ENCODE results near the gene MIDN. TPM values are rescaled to one million over a fixed set of nuclear protein-coding genes. Genes with fewer than 3 reads are reported as not detected.

Gene MIDN
- total and polyA plus RNA-seq, 10 of the 15 experiments (the other 5 are each of a cell fraction or from before 2014, with no cell fraction given) = 0.38 to 51.5 (median 7.2) TPM

DNA sequence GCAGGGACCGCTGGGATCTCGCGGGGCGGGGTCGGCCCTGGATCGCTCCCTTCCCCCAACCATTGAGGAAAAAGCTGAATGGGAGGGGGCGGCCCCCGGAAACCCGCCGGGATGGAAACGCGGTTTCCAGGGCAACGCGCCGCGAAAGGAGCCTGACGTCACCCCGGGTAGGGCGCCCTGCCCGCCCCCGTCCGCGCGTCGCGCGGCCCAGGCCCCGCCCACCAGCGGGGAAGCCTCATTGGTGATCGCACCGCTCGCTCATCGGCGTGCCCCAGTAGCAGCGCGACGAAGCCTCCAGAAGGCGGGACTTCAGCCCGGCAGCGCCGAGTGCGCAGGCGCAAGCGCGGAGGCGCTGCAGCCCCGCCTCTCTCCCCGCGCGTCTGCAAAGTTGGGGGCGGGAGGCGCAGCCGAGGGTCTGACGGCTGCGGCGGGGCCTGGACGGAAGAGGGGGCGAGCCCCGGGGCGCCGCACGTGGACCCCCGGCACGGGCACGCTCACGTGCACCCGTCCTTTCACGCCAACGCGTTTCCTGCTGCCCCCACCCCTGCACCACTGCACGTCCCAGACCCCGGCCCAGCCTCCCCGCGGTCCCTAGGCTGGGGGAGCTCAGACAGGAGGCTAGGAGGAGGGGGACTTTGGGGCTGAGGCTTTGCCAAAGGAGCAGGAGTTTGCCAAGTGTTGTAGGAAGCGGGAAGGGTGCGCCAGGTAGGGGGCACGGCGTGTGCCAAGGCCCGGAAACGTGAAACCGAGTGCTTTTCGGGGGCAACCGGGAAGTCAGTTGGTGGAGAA is 12.6 kb downstream of the MIDN start (continued):
- TF ChIP-seq, protein P1, sequence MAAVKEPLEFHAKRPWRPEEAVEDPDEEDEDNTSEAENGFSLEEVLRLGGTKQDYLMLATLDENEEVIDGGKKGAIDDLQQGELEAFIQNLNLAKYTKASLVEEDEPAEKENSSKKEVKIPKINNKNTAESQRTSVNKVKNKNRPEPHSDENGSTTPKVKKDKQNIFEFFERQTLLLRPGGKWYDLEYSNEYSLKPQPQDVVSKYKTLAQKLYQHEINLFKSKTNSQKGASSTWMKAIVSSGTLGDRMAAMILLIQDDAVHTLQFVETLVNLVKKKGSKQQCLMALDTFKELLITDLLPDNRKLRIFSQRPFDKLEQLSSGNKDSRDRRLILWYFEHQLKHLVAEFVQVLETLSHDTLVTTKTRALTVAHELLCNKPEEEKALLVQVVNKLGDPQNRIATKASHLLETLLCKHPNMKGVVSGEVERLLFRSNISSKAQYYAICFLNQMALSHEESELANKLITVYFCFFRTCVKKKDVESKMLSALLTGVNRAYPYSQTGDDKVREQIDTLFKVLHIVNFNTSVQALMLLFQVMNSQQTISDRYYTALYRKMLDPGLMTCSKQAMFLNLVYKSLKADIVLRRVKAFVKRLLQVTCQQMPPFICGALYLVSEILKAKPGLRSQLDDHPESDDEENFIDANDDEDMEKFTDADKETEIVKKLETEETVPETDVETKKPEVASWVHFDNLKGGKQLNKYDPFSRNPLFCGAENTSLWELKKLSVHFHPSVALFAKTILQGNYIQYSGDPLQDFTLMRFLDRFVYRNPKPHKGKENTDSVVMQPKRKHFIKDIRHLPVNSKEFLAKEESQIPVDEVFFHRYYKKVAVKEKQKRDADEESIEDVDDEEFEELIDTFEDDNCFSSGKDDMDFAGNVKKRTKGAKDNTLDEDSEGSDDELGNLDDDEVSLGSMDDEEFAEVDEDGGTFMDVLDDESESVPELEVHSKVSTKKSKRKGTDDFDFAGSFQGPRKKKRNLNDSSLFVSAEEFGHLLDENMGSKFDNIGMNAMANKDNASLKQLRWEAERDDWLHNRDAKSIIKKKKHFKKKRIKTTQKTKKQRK (IDR thresholded peaks at IDR 0.05; ENCODE audit: low read depth, low read length) = no peak
- TF ChIP-seq, protein P2, sequence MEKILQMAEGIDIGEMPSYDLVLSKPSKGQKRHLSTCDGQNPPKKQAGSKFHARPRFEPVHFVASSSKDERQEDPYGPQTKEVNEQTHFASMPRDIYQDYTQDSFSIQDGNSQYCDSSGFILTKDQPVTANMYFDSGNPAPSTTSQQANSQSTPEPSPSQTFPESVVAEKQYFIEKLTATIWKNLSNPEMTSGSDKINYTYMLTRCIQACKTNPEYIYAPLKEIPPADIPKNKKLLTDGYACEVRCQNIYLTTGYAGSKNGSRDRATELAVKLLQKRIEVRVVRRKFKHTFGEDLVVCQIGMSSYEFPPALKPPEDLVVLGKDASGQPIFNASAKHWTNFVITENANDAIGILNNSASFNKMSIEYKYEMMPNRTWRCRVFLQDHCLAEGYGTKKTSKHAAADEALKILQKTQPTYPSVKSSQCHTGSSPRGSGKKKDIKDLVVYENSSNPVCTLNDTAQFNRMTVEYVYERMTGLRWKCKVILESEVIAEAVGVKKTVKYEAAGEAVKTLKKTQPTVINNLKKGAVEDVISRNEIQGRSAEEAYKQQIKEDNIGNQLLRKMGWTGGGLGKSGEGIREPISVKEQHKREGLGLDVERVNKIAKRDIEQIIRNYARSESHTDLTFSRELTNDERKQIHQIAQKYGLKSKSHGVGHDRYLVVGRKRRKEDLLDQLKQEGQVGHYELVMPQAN (conservative IDR thresholded peaks at IDR 0.05) = peak; percentile 62; the same call in 1 of the 2 replicates
- no peak; the same call in 1 of the 2 replicates for TF ChIP-seq ZNF207 (IDR thresholded peaks at IDR 0.05; ENCODE audit: borderline replicate concordance)
- TF ChIP-seq EP300 (IDR thresholded peaks at IDR 0.05; ENCODE audit: borderline replicate concordance in 1 of 2, control insufficient read depth in 1 of 2, low read depth in 2 of 2, low read length in 2 of 2) = 0 out of 4 replicates have a peak, but pooled peaks of 1 of the 2 experiments have one; percentile 19
- peak; percentile 97 to 100 for TF ChIP-seq BHLHE40 (IDR thresholded peaks at IDR 0.05; ENCODE audit: borderline replicate concordance in 1 of 2, low read depth in 2 of 2, low read length in 1 of 2)
- no peak for TF ChIP-seq ZSCAN29 (IDR thresholded peaks at IDR 0.05)
- no peak for TF ChIP-seq SPI1 (IDR thresholded peaks at IDR 0.05; ENCODE audit: borderline replicate concordance, insufficient read depth, low read depth, low read length)
- no peak for TF ChIP-seq PAX5 (IDR thresholded peaks at IDR 0.05; ENCODE audit: borderline replicate concordance, low read depth, low read length)
- TF ChIP-seq, protein P3, sequence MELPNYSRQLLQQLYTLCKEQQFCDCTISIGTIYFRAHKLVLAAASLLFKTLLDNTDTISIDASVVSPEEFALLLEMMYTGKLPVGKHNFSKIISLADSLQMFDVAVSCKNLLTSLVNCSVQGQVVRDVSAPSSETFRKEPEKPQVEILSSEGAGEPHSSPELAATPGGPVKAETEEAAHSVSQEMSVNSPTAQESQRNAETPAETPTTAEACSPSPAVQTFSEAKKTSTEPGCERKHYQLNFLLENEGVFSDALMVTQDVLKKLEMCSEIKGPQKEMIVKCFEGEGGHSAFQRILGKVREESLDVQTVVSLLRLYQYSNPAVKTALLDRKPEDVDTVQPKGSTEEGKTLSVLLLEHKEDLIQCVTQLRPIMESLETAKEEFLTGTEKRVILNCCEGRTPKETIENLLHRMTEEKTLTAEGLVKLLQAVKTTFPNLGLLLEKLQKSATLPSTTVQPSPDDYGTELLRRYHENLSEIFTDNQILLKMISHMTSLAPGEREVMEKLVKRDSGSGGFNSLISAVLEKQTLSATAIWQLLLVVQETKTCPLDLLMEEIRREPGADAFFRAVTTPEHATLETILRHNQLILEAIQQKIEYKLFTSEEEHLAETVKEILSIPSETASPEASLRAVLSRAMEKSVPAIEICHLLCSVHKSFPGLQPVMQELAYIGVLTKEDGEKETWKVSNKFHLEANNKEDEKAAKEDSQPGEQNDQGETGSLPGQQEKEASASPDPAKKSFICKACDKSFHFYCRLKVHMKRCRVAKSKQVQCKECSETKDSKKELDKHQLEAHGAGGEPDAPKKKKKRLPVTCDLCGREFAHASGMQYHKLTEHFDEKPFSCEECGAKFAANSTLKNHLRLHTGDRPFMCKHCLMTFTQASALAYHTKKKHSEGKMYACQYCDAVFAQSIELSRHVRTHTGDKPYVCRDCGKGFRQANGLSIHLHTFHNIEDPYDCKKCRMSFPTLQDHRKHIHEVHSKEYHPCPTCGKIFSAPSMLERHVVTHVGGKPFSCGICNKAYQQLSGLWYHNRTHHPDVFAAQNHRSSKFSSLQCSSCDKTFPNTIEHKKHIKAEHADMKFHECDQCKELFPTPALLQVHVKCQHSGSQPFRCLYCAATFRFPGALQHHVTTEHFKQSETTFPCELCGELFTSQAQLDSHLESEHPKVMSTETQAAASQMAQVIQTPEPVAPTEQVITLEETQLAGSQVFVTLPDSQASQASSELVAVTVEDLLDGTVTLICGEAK (IDR thresholded peaks at IDR 0.05; ENCODE audit: borderline replicate concordance) = no peak; the same call in 1 of the 2 replicates
- TF ChIP-seq, protein P4, sequence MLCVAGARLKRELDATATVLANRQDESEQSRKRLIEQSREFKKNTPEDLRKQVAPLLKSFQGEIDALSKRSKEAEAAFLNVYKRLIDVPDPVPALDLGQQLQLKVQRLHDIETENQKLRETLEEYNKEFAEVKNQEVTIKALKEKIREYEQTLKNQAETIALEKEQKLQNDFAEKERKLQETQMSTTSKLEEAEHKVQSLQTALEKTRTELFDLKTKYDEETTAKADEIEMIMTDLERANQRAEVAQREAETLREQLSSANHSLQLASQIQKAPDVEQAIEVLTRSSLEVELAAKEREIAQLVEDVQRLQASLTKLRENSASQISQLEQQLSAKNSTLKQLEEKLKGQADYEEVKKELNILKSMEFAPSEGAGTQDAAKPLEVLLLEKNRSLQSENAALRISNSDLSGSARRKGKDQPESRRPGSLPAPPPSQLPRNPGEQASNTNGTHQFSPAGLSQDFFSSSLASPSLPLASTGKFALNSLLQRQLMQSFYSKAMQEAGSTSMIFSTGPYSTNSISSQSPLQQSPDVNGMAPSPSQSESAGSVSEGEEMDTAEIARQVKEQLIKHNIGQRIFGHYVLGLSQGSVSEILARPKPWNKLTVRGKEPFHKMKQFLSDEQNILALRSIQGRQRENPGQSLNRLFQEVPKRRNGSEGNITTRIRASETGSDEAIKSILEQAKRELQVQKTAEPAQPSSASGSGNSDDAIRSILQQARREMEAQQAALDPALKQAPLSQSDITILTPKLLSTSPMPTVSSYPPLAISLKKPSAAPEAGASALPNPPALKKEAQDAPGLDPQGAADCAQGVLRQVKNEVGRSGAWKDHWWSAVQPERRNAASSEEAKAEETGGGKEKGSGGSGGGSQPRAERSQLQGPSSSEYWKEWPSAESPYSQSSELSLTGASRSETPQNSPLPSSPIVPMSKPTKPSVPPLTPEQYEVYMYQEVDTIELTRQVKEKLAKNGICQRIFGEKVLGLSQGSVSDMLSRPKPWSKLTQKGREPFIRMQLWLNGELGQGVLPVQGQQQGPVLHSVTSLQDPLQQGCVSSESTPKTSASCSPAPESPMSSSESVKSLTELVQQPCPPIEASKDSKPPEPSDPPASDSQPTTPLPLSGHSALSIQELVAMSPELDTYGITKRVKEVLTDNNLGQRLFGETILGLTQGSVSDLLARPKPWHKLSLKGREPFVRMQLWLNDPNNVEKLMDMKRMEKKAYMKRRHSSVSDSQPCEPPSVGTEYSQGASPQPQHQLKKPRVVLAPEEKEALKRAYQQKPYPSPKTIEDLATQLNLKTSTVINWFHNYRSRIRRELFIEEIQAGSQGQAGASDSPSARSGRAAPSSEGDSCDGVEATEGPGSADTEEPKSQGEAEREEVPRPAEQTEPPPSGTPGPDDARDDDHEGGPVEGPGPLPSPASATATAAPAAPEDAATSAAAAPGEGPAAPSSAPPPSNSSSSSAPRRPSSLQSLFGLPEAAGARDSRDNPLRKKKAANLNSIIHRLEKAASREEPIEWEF (IDR thresholded peaks at IDR 0.05; ENCODE audit: insufficient replicate concordance, low read depth, low read length) = no peak

Data from GM12878 (cell line).